HG03139 (cell line): ENCODE data around the gene ZER1.
"Not testable (repeated sequence)": the region's sequence is repeated elsewhere in the genome, so short reads cannot be mapped to it uniquely, and the experiment has no call there.

Experiments
- ATAC-seq: cut with Tn5 transposase; IDR thresholded peaks from one replicate; pipeline ENCODE4 v1.9.1; 2021; ENCODE audit not compliant: unreplicated experiment

The ZER1 gene

GRCh38 chr9:128718047-128718446, 53.7 kb downstream of the ZER1 start:
- no peak for ATAC-seq

DNA sequence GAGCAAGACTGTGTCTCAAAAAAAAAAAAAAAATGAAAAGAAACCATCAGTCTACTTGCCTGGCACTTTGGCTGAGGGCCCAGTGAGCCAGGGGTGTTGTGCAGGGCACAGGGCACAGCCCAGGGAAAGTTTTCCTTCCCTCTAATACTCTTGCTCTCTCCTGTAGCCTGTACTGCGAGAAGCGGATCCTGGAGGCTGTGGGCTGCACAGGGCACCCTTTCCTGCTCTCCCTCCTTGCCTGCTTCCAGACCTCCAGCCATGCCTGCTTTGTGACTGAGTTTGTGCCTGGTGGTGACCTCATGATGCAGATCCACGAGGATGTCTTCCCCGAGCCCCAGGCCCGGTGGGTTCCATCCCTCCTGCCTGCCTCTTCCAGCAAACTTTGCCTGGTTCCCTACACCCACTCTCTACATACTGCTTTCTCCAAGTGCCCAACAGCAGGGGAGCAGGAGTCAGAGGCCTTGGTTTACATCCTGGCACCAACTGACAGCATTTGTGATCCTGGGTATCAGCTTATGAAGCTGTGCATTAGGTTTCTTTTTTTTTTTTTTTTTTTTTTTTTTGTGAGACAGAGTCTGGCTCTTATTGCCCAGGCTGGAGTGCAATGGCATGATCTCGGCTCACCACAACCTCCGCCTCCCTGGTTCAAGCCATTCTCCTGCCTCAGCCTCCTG, 55.0 kb downstream of the ZER1 start:
- ATAC-seq, result no peak

GRCh38 chr9:128715436-128715750, 56.3 kb downstream of the ZER1 start:
- no peak for ATAC-seq

GRCh38 chr9:128714586-128715435, 56.9 kb downstream of the ZER1 start:
- no peak for ATAC-seq

DNA sequence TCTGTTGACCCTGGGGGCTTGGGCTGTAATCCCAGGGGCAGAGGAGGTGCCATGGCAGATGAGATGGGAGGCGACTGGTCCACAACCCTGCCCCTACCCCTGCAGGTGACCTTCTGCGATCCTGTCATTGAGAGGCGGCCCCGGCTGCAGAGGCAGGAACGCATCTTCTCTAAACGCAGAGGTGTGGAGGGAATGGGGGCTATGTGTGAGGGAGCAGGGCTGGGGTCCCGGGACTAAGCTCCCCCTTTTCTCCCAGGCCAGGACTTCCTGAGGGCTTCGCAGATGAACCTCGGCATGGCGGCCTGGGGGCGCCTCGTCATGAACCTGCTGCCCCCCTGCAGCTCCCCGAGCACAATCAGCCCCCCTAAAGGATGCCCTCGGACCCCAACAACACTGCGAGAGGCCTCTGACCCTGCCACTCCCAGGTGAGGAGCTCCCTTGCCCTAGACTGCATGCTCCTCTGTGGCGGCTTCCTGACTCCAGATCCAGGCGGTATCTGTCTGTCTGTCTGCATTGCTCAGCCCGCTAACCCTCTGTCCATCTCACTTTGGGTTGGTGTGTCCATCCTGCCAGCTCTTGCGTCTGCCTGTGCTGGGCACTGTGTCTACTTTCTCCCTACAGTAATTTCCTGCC, 57.7 kb downstream of the ZER1 start:
- ATAC-seq, result no peak

GRCh38 chr9:128713411-128713780, 58.3 kb downstream of the ZER1 start:
- ATAC-seq, result no peak

GRCh38 chr9:128712451-128713410, 59.0 kb downstream of the ZER1 start:
- ATAC-seq, result no peak

GRCh38 chr9:128707446-128707845, 64.3 kb downstream of the ZER1 start:
- ATAC-seq, result no peak

- no peak for ATAC-seq
Measured at GRCh38 chr9:128706671-128707381, 64.9 kb downstream of the ZER1 start.

DNA sequence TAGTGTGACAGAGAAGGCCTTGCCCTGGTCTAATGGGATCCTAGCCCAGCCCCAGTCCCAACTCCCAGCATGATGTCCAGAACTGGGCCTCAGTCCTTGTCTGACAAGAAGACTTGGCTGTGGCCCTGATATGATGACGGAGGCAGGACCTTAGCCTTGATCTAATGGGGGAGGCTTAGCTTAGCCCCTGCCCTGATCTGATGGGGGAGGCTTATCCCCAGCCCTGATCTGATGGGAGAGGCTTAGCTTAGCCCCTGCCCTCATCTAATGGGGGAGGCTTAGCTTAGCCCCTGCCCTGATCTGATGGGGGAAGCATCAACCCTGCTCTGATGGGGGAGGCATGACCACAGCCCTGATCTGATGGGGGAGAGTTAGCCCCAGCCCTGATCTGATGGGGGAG, 65.7 kb downstream of the ZER1 start:
- ATAC-seq, result no peak

- no peak for ATAC-seq
Measured at GRCh38 chr9:128705051-128705965, 66.4 kb downstream of the ZER1 start.

GRCh38 chr9:128704356-128704670, 67.4 kb downstream of the ZER1 start:
- ATAC-seq, result no peak

DNA sequence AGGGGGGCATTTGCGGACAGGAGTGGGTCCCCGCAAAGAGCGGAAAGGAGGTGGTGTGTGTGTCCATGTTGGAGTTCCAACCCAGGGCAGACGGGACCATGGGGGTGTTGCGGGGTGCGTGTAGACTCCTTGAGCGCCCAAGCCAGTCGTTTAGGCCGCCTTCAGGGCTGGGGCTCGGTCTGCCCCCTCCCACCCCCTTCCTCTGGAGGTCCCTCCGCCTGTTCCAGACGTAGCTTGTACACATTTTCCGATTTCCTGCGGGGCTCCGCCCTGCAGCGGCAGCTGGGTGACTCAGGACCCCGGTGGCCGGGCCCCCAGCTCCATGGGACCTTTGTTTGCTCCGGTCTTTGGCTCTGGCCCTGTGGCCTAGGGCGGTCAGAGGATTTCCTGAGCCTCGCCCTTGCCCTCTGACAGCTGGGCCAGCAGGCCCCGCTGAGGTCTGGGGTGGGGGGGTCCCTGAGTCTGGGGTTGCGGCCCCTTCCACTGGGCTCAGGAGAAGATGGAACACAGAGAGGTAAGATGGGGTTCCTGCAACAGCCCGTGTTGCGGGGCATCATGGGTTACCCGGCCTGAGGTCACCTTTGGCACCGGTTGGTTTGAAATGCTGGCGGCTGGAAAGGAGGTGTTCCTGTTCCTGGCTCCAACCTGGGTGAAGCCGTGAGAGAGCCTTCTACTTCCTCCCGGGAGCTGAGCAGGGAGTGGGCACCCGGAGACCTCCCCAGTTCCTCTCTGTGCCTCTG, 67.9 kb downstream of the ZER1 start:
- no peak for ATAC-seq

GRCh38 chr9:128702949-128703615, 68.6 kb downstream of the ZER1 start:
- ATAC-seq, result no peak

- no peak for ATAC-seq
Measured at GRCh38 chr9:128702445-128702948, 69.2 kb downstream of the ZER1 start, which contains the start of gene PKN3. PKN3 (plus strand) TSS chr9:128702503; CDS start chr9:128702916, 413 bp downstream.

- no peak for ATAC-seq
Measured at GRCh38 chr9:128701227-128701854, 70.4 kb downstream of the ZER1 start.

DNA sequence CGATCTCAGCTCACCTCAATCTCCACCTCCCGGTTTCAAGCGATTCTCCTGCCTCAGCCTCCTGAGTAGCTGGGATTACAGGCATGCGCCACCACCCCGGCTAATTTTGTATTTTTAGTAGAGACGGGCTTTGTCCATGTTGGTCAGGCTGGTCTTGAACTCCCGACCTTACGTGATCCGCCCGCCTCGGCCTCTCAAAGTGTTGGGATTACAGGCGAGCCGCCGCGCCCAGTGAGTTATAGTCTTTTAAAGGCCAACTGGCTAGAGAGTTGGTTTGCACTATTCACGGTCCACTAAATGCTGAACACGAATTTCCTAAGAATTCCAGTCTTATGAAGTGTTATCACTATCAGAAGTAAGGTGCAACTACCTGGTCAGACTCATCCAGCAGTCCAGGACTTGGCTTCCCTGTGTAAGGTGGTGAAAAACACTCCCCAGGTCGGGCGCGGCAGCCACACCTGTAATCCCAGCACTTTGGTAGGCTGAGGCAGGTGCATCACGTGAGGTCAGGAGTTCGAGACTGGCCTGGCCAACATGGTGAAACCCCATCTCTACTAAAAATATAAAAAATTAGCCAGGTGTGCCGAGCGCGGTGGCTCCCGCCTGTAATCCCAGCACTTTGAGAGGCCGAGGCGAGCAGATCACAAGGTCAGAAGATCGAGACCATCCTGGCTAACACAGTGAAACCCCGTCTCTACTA, 72.5 kb downstream of the ZER1 start:
- not testable (repeated sequence) for ATAC-seq
